ENCODE results near the gene TSPEAR. TPM values are rescaled to one million over a fixed set of nuclear protein-coding genes. Genes with fewer than 3 reads are reported as not detected.
"Not testable (repeated sequence)": the region's sequence is repeated elsewhere in the genome, so short reads cannot be mapped to it uniquely, and the experiment has no call there.

The TSPEAR gene
- total and polyA plus RNA-seq, 9 of the 15 experiments (the other 6 are each of a cell fraction or from before 2014, with no cell fraction given) = not detected

- POLR2A ChIA-PET; intact Hi-C loops (cut with micrococcal nuclease); H2AFZ ChIP-seq (ENCODE audit: low read depth, low read length); H3K79me2 ChIP-seq (ENCODE audit: control insufficient read depth, insufficient read depth, low read length); H3K27ac ChIP-seq (ENCODE audit: extremely low read depth, low read depth, low read length); H3K27me3 ChIP-seq (ENCODE audit: control insufficient read depth in 2 of 2, insufficient read depth in 2 of 2, low read length in 2 of 2); H3K9ac ChIP-seq (ENCODE audit: insufficient read depth in 1 of 2, low read depth in 2 of 2, low read length in 2 of 2); in situ Hi-C loops (cut with MboI); H3K9me3 ChIP-seq (replicated peaks; ENCODE audit: control insufficient read depth, insufficient read depth, low read depth, low read length); FAIRE-seq; CTCF ChIA-PET (ENCODE audit: low intra/inter-chr PET ratio); H3K4me2 ChIP-seq (ENCODE audit: insufficient read depth, low read length); BruUV-seq (replicated peaks); DNase-seq (ENCODE audit: extremely low read depth in 1 of 4, low spot score in 3 of 4); H3K36me3 ChIP-seq (ENCODE audit: control insufficient read depth, insufficient read depth, low read length); H4K20me1 ChIP-seq (replicated peaks; ENCODE audit: control insufficient read depth, insufficient read depth, low read length); ATAC-seq; H3K9me1 ChIP-seq (ENCODE audit: control insufficient read depth, insufficient read depth, low read length); H3K4me1 ChIP-seq (replicated peaks in 1 of 2; ENCODE audit: control insufficient read depth in 2 of 2, insufficient read depth in 2 of 2, low read length in 2 of 2); H3K4me3 ChIP-seq: not testable (repeated sequence)
- WGBS (ENCODE audit: insufficient coverage, low coverage, missing lambda C conversion rate) = 2% methylated on average over 7 of the region's 7 CpGs
These were observed 49.8 kb downstream of the TSPEAR start for GRCh38 chr21:44661567-44661966.

- Histone ChIP-seq H3K4me3 (no peak overlapping the region), H3K27ac (ENCODE audit: extremely low read depth, low read depth, low read length) (no peak overlapping the region), H3K4me2 (ENCODE audit: insufficient read depth, low read length) (no peak overlapping the region), H3K9me1 (ENCODE audit: control insufficient read depth, insufficient read depth, low read length) (no peaks in the 10 kb centered on the region), H3K9me3 (replicated peaks; ENCODE audit: control insufficient read depth, insufficient read depth, low read depth, low read length) (no peaks in the 10 kb centered on the region), H3K9ac (ENCODE audit: insufficient read depth in 1 of 2, low read depth in 2 of 2, low read length in 2 of 2) (no peak overlapping the region), H3K4me1 (replicated peaks in 1 of 2; ENCODE audit: control insufficient read depth in 2 of 2, insufficient read depth in 2 of 2, low read length in 2 of 2) (peaks cover 0 to 7% of the 10 kb centered on the region in 2 experiments; a peak in 1 of 5 replicates), H3K36me3 (ENCODE audit: control insufficient read depth, insufficient read depth, low read length) (no peaks in the 10 kb centered on the region), H4K20me1 (replicated peaks; ENCODE audit: control insufficient read depth, insufficient read depth, low read length) (no peaks in the 10 kb centered on the region), H2AFZ (ENCODE audit: low read depth, low read length) (no peak overlapping the region), H3K79me2 (ENCODE audit: control insufficient read depth, insufficient read depth, low read length) (no peaks in the 10 kb centered on the region), H3K27me3 (ENCODE audit: control insufficient read depth in 2 of 2, insufficient read depth in 2 of 2, low read length in 2 of 2) (peaks cover 0 to 14% of the 10 kb centered on the region in 2 experiments; a peak in 3 of 5 replicates)
- WGBS (ENCODE audit: insufficient coverage, low coverage, missing lambda C conversion rate) = 0% methylated on average over 11 of the region's 11 CpGs
- no peak for ATAC-seq
- BruUV-seq (replicated peaks) = no TSS peak
- in situ Hi-C loops (cut with MboI) = no loop called here
- TF ChIP-seq NFE2 (IDR thresholded peaks at IDR 0.05; ENCODE audit: low read depth) (no peak), HSF4 (CRISPR knock-in tag; IDR thresholded peaks at IDR 0.05; ENCODE audit: borderline replicate concordance) (no peak), CREBBP (IDR thresholded peaks at IDR 0.05; ENCODE audit: low read depth, low read length) (no peak), ZNF184 (CRISPR knock-in tag; IDR thresholded peaks at IDR 0.05) (no peak), PTTG1 (tag; IDR thresholded peaks at IDR 0.05; ENCODE audit: low read depth) (no peak), ZNF232 (CRISPR knock-in tag; IDR thresholded peaks at IDR 0.05) (no peak), ZSCAN32 (CRISPR knock-in tag; IDR thresholded peaks at IDR 0.05) (no peak), IFI16 (CRISPR knock-in tag; IDR thresholded peaks at IDR 0.05) (no peak)
- TF ChIP-seq, protein P1, sequence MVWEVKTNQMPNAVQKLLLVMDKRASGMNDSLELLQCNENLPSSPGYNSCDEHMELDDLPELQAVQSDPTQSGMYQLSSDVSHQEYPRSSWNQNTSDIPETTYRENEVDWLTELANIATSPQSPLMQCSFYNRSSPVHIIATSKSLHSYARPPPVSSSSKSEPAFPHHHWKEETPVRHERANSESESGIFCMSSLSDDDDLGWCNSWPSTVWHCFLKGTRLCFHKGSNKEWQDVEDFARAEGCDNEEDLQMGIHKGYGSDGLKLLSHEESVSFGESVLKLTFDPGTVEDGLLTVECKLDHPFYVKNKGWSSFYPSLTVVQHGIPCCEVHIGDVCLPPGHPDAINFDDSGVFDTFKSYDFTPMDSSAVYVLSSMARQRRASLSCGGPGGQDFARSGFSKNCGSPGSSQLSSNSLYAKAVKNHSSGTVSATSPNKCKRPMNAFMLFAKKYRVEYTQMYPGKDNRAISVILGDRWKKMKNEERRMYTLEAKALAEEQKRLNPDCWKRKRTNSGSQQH (CRISPR knock-in tag; IDR thresholded peaks at IDR 0.05) = no peak
- FAIRE-seq = no peak
- POLR2A ChIA-PET = no interaction called here
- CTCF ChIA-PET (ENCODE audit: low intra/inter-chr PET ratio) = no interaction called here
- intact Hi-C loops (cut with micrococcal nuclease) = no loop called here
- no peak for DNase-seq (ENCODE audit: extremely low read depth in 1 of 4, low spot score in 3 of 4)
These were observed 52.3 kb downstream of the TSPEAR start for GRCh38 chr21:44658913-44659595.
